SU-DHL-6 (cell line): ENCODE measurements around the gene RGMB.

Experiments
- H2AFZ ChIP-seq: fragments of 200-600 bp; sonication (generic); 2 replicates; pipeline ENCODE4 v1.6.1; 2014; ENCODE audit warnings: low read depth, mild to moderate bottlenecking, moderate library complexity, mixed read lengths, antibody characterized with exemption, low read length; ENCODE audit not compliant: severe bottlenecking
- H3F3A ChIP-seq: fragments of 200-600 bp; shearing (Covaris generic); 2 replicates; pipeline ENCODE4 v1.6.0; 2016; ENCODE audit warnings: antibody characterized with exemption, mild to moderate bottlenecking; ENCODE audit not compliant: insufficient read depth
- H3K27ac ChIP-seq: fragments of 200-600 bp; sonication (generic); 2 replicates; pipeline ENCODE4 v1.5.1; 2016; ENCODE audit warnings: low read depth, mild to moderate bottlenecking, low read length, moderate library complexity, mixed read lengths
- H3K27me3 ChIP-seq: fragments of 200-600 bp; sonication (generic), shearing (Covaris generic); 2 replicates; pipeline ENCODE4 v1.6.0; 2014; ENCODE audit warnings: mild to moderate bottlenecking, low read length
- H3K36me3 ChIP-seq: fragments of 200-600 bp; sonication (generic); 2 replicates; pipeline ENCODE4 v1.6.1; 2014; ENCODE audit warnings: mild to moderate bottlenecking, low read length, mixed read lengths
- H3K4me2 ChIP-seq: fragments of 300-600, 200-600 bp; shearing (Covaris generic), sonication (generic); 2 replicates; pipeline ENCODE4 v1.6.0; 2014; ENCODE audit warnings: low read length, low read depth, mild to moderate bottlenecking; ENCODE audit not compliant: poor library complexity, severe bottlenecking
- H3K4me3 ChIP-seq: fragments of 200-600 bp; sonication (generic); 2 replicates; pipeline ENCODE4 v1.5.1; 2014; ENCODE audit warnings: antibody characterized with exemption, low read length, mild to moderate bottlenecking, mixed read lengths; ENCODE audit not compliant: insufficient read depth, poor library complexity, severe bottlenecking
- H3K79me2 ChIP-seq: fragments of 200-600 bp; sonication (generic); 2 replicates; pipeline ENCODE4 v1.6.1; 2014; ENCODE audit warnings: mild to moderate bottlenecking, low read length, moderate library complexity; ENCODE audit not compliant: insufficient read depth
- H3K9ac ChIP-seq: fragments of 200-600 bp; sonication (generic); 2 replicates; pipeline ENCODE4 v1.7.0; 2014; ENCODE audit warnings: mild to moderate bottlenecking, low read length
- H3K9me2 ChIP-seq: fragments of 200-600 bp; sonication (generic); replicated peaks from 2 replicates; pipeline ENCODE4 v1.6.1; 2014; ENCODE audit warnings: low read length; ENCODE audit not compliant: insufficient read depth
- H3K9me3 ChIP-seq: fragments of 200-600 bp; sonication (generic); 2 replicates; pipeline ENCODE4 v1.6.1; 2014; ENCODE audit warnings: low read length, mixed read lengths; ENCODE audit not compliant: insufficient read depth
- H4K20me1 ChIP-seq: fragments of 200-600 bp; sonication (generic); 2 replicates; pipeline ENCODE4 v1.6.1; 2014; ENCODE audit warnings: low read depth, mild to moderate bottlenecking, antibody characterized with exemption, low read length, moderate library complexity, mixed read lengths
- EZH2phosphoT487 ChIP-seq: fragments of 200-600 bp; sonication (generic), shearing (Covaris generic); conservative IDR thresholded peaks from 2 replicates; pipeline ENCODE4 v1.6.1; 2018; ENCODE audit warnings: mild to moderate bottlenecking, antibody characterized with exemption, low read length, moderate library complexity, mixed read lengths
- TF ChIP-seq, protein P1 (sequence below): fragments of 200-600 bp; sonication (generic); IDR thresholded peaks from one replicate; pipeline ENCODE4 v1.5.1; 2017; ENCODE audit warnings: antibody characterized with exemption, mild to moderate bottlenecking, low read length, moderate library complexity; ENCODE audit not compliant: insufficient read depth, poor library complexity, severe bottlenecking

RGMB gene

DNA sequence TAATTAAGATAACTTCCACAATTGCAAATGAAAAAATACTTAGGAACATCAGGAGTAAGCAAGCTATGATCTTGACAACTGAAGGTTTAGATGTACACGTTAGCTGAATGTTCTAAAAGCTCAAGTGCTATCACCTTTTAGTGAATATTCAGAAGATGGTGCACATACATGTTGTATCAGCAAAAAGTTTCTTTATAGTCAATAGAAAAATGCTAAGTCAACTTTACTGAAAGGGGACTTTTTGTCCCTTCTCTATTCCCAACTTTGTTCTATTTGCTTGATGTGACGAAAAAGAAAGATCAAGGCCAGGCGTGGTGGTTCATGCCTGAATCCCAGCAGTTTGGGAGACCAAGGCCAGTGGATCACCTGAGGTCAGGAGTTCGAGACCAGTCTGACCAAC, 7.6 kb upstream of the RGMB start:
- Histone ChIP-seq H3K4me3 (no peak overlapping the region), H3K4me2 (no peak overlapping the region), H3K9me2 (no peaks in the 10 kb centered on the region), H3K9ac (no peak overlapping the region), H3F3A (no peaks in the 10 kb centered on the region; the same call in 1 of the 2 replicates), H3K27ac (no peak overlapping the region), H3K79me2 (no peaks in the 10 kb centered on the region), H3K36me3 (no peaks in the 10 kb centered on the region), H4K20me1 (no peaks in the 10 kb centered on the region), H3K9me3 (no peaks in the 10 kb centered on the region), H2AFZ (no peak overlapping the region), H3K27me3 (no peaks in the 10 kb centered on the region)
- TF ChIP-seq, protein P1, sequence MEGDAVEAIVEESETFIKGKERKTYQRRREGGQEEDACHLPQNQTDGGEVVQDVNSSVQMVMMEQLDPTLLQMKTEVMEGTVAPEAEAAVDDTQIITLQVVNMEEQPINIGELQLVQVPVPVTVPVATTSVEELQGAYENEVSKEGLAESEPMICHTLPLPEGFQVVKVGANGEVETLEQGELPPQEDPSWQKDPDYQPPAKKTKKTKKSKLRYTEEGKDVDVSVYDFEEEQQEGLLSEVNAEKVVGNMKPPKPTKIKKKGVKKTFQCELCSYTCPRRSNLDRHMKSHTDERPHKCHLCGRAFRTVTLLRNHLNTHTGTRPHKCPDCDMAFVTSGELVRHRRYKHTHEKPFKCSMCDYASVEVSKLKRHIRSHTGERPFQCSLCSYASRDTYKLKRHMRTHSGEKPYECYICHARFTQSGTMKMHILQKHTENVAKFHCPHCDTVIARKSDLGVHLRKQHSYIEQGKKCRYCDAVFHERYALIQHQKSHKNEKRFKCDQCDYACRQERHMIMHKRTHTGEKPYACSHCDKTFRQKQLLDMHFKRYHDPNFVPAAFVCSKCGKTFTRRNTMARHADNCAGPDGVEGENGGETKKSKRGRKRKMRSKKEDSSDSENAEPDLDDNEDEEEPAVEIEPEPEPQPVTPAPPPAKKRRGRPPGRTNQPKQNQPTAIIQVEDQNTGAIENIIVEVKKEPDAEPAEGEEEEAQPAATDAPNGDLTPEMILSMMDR = no peak
- TF ChIP-seq EZH2phosphoT487 = no peak

DNA sequence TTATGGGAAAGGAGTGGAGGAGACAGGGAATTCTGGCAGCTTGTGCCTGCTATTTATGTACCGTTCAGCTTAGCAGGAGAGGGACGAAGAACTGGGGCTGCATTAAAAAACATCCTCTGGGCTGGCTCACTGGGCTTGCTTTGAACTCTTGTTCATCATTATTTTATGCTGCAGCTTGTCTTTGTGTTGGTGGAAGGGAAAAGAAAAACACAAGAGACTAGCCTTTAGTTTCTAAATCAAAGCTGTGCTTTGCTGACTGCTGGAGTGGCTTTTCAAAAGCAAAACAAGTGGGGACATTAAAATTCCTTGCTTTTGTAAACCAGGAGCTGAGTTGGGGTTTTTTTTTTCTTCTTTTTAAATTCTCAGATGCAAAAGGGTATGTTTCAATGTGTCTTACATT, 5.9 kb upstream of the RGMB start:
- Histone ChIP-seq H3K79me2 (no peaks in the 10 kb centered on the region), H3K27me3 (no peaks in the 10 kb centered on the region), H2AFZ (no peak overlapping the region), H3K4me3 (no peak overlapping the region), H3F3A (peaks cover 15% of the 10 kb centered on the region; the same call in 1 of the 2 replicates), H3K9ac (no peak overlapping the region), H3K4me2 (no peak overlapping the region), H4K20me1 (no peaks in the 10 kb centered on the region), H3K36me3 (no peaks in the 10 kb centered on the region), H3K9me2 (no peaks in the 10 kb centered on the region), H3K27ac (no peak overlapping the region), H3K9me3 (no peaks in the 10 kb centered on the region)
- TF ChIP-seq, protein P1 = no peak
- TF ChIP-seq EZH2phosphoT487 = no peak

DNA sequence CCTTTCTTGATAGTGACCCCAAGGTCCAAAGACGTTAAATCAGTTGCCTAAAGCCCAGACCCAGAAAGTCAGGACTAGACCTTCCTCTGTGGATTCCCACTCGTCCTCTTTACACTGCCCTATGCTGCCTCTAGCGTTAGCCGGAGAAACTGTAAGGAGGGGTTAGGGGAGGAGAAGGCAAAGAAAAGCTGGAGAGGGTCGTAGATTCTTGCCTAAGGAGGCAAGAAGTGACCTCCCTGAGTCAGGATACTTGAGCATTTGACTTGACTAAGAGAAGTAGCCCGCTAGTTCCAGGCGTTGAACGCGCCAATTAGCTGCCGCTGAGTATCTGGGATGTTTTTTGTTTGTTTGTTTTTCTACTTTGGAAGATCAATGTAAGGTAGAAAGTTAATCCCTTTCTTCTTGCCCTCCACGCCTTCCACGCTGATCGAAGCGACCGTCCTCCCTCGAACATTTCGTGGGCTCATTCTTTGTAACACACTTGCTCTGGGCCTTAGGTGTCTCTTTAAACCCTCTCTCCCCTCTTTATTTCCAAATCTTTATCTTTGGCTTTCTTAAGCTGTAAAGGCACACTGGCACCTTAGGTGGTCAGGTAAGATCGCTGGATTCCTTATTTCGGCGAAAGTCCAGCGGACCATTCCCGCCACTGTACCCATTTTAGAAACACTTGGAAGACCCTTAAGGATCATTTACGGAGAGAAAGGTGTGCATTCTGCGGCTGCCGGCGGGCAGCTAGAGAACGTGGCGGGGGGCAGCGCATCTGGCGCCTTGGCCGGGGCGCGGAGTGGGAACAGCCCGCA, 5.1 kb upstream of the RGMB start:
- Histone ChIP-seq H3K9ac (no peak overlapping the region), H3K36me3 (no peaks in the 10 kb centered on the region), H3K4me3 (no peak overlapping the region), H3K9me2 (no peaks in the 10 kb centered on the region), H3K79me2 (no peaks in the 10 kb centered on the region), H3K27ac (no peak overlapping the region), H3K4me2 (no peak overlapping the region), H3K27me3 (no peaks in the 10 kb centered on the region), H2AFZ (no peak overlapping the region), H3K9me3 (no peaks in the 10 kb centered on the region), H4K20me1 (no peaks in the 10 kb centered on the region), H3F3A (peaks cover 17% of the 10 kb centered on the region; the same call in 1 of the 2 replicates)
- TF ChIP-seq EZH2phosphoT487 = no peak
- TF ChIP-seq, protein P1 = peak; percentile 77
